Panc1 (cell line): ENCODE results near the gene KLK8.

Experiments used
- POLR2AphosphoS5 ChIP-seq: IDR thresholded peaks from 2 replicates; pipeline ENCODE4 v1.6.1; 2012; ENCODE audit warnings: mild to moderate bottlenecking, low read depth, low read length, moderate library complexity
- SIN3A ChIP-seq: IDR thresholded peaks from 2 replicates; pipeline ENCODE4 v1.6.1; 2012; ENCODE audit warnings: low read depth, mild to moderate bottlenecking, low read length, moderate library complexity, borderline replicate concordance; ENCODE audit not compliant: insufficient read depth
- TF ChIP-seq, protein P1 (sequence below): fragments of 450-650 bp; IDR thresholded peaks from 2 replicates; pipeline ENCODE4 v1.5.1; 2017; ENCODE audit warnings: mild to moderate bottlenecking

DNA sequence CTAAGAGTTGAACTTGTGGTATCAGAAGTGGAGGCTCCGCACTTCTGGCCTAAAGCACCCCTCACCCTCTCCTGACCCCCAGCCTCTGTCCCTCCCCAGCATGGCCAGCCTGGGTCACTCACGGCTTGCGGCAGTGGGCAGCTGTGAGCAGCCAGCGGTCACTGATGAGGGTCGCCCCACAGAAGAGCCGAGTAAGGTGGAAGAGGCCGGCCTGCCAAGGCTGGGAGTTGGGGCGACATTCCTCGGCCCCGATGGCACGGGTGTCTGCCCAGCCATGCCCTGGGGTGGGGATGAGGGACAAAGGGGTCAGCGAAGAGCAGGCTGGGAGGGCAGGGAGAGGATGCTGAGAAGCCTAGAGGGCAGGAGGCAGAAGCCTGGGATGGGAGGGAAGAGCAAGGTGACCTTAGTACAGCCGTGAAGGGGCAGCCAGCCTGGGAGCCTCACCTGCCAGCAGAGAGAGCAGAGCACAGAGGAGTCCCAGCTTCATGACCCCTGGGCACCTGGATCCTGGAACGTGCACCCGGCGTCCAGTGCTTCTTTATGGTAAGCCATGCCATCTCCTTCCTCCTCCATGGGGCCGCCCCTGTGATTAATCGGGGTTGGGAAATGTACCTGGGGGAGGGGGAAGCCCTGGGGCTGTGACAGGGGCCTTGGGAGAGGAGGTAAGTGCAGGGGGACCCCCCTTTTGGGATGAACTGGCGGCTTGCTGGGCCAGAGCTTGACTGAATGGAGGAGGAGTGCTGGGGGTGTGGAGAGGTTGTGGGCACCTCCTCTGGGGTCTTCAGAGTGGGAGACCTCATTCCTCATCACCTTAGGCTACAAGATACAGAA lies 7.9 kb upstream of the KLK8 start:
- TF ChIP-seq, protein P1, sequence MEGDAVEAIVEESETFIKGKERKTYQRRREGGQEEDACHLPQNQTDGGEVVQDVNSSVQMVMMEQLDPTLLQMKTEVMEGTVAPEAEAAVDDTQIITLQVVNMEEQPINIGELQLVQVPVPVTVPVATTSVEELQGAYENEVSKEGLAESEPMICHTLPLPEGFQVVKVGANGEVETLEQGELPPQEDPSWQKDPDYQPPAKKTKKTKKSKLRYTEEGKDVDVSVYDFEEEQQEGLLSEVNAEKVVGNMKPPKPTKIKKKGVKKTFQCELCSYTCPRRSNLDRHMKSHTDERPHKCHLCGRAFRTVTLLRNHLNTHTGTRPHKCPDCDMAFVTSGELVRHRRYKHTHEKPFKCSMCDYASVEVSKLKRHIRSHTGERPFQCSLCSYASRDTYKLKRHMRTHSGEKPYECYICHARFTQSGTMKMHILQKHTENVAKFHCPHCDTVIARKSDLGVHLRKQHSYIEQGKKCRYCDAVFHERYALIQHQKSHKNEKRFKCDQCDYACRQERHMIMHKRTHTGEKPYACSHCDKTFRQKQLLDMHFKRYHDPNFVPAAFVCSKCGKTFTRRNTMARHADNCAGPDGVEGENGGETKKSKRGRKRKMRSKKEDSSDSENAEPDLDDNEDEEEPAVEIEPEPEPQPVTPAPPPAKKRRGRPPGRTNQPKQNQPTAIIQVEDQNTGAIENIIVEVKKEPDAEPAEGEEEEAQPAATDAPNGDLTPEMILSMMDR: no peak
- TF ChIP-seq POLR2AphosphoS5 (no peak), SIN3A (no peak)
